Activated naive CD4-positive, alpha-beta T cell treated with anti-CD3 and anti-CD28 coated beads for 36 hours (primary cell): ENCODE measurements around the gene DOHH. TPM values are rescaled to one million over a fixed set of nuclear protein-coding genes. Genes with fewer than 3 reads are reported as not detected.

Source experiments
- CTCF ChIA-PET: fragments of 350-600 bp; sonication (Branson Sonifier 250); formaldehyde crosslinking; loops from one replicate; lab custom pipeline; 2021; ENCODE audit warnings: antibody characterized with exemption; lab: Charles Lee
- DNase-seq: peaks from one replicate; pipeline ENCODE4 v3.0.0-alpha.2; 2020
- H3K27ac Mint-ChIP-seq: one replicate; pipeline ENCODE4 v1.8.0; 2021; ENCODE audit warnings: mild to moderate bottlenecking, mixed read lengths
- H3K27me3 Mint-ChIP-seq: one replicate; pipeline ENCODE4 v1.8.0; 2021; ENCODE audit warnings: low read depth, mixed read lengths
- H3K36me3 Mint-ChIP-seq: one replicate; pipeline ENCODE4 v1.8.0; 2021; ENCODE audit warnings: low read depth, mixed read lengths
- H3K4me1 Mint-ChIP-seq: one replicate; pipeline ENCODE4 v1.8.0; 2021; ENCODE audit warnings: low read depth, mixed read lengths
- H3K4me3 Mint-ChIP-seq: one replicate; pipeline ENCODE4 v1.8.0; 2021; ENCODE audit warnings: mild to moderate bottlenecking, moderate library complexity, mixed read lengths
- H3K9me3 Mint-ChIP-seq: one replicate; pipeline ENCODE4 v1.8.0; 2021; ENCODE audit warnings: mixed read lengths
- intact Hi-C: fragments of 100-400 bp; cut with micrococcal nuclease; formaldehyde crosslinking; loops from one replicate; pipeline ENCODE4 v1.15.1; 2023
- total RNA-seq, 2 experiments: library from RNA; stranded (reverse); gene quantifications; one replicate each; pipeline ENCODE4 v1.2.3, GENCODE V29; 2021

DOHH gene
- total RNA-seq, 2 experiments from 2014 or later: 13.3 to 14.0 TPM

DNA sequence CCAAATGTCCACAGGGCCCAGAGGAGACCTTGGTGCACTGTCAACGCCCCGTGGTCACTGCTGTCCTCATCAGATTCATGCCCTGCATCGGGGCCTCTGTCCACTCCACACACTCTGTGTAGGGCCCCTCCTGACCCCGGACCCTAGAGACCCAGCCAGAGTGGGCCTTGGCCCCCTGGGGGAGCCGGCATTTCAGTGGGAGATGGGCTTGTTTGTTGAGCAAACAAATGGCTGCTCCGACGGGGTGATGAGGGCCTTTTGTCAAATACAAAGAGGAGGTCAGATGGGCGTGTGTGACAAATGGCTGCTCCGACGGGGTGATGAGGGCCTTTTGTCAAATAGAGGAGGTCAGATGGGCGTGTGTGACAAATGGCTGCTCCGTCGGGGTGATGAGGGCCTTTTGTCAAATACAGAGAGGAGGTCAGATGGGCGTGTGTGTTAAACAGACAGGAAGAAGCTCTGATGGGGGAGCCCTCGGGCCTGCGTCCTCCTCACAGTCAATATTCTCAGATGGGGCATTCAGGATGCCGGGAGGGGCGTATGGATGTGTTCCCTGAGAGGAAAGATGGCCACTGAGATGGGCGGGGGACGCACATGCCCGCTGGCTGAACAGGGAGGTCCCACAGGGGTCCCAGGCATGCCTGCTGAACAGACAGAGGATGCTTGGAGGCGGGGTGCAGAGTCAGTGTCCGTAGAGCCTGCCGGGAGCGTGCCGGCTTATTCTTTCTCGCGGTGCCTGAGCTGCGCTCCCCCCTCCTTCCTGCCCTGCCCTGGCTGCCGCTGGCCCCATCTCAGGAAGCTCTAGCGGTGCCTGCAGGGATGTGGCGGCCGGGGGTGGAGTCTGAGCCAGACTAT is 56.4 kb downstream of the DOHH start:
- CTCF ChIA-PET: interaction anchor here (1.1 kb wide), 1 partner anchor 8 kb away, joined by 3 read pairs; no protein-coding TSS in a partner anchor
- no peak overlapping the region for H3K27ac Mint-ChIP-seq
- no peaks in the 10 kb centered on the region for H3K9me3 Mint-ChIP-seq
- intact Hi-C loops: no loop called here
- peaks cover 5% of the 10 kb centered on the region for H3K4me1 Mint-ChIP-seq
- no peak for DNase-seq
- no peak overlapping the region for H3K4me3 Mint-ChIP-seq
- peaks cover 2% of the 10 kb centered on the region for H3K36me3 Mint-ChIP-seq
- H3K27me3 Mint-ChIP-seq: no peaks in the 10 kb centered on the region

GRCh38 chr19:3442487-3443071 is 57.9 kb downstream of the DOHH start:
- Mint-ChIP-seq H3K9me3 (no peaks in the 10 kb centered on the region), H3K27me3 (no peaks in the 10 kb centered on the region)

GRCh38 chr19:3441986-3442329 is 58.5 kb downstream of the DOHH start:
- CTCF ChIA-PET: interaction anchor here (0.6 to 1.2 kb wide), 2 partner anchors 15 to 283 kb away, joined by 3 read pairs; no protein-coding TSS in a partner anchor
- DNase-seq: no peak
- no peak overlapping the region for H3K27ac Mint-ChIP-seq
- H3K4me1 Mint-ChIP-seq: peaks cover 5% of the 10 kb centered on the region
- H3K4me3 Mint-ChIP-seq: no peak overlapping the region
- no peaks in the 10 kb centered on the region for H3K9me3 Mint-ChIP-seq
- H3K27me3 Mint-ChIP-seq: no peaks in the 10 kb centered on the region
- intact Hi-C loops: no loop called here
- H3K36me3 Mint-ChIP-seq: peaks cover 4% of the 10 kb centered on the region

More at GRCh38 chr19:3442487-3443071, 57.9 kb downstream of the DOHH start:
- no peak for DNase-seq
- Mint-ChIP-seq H3K27ac (no peak overlapping the region), H3K4me3 (no peak overlapping the region), H3K36me3 (peaks cover 4% of the 10 kb centered on the region), H3K4me1 (peaks cover 5% of the 10 kb centered on the region)
- CTCF ChIA-PET: no interaction called here
- intact Hi-C loops: no loop called here

DNA sequence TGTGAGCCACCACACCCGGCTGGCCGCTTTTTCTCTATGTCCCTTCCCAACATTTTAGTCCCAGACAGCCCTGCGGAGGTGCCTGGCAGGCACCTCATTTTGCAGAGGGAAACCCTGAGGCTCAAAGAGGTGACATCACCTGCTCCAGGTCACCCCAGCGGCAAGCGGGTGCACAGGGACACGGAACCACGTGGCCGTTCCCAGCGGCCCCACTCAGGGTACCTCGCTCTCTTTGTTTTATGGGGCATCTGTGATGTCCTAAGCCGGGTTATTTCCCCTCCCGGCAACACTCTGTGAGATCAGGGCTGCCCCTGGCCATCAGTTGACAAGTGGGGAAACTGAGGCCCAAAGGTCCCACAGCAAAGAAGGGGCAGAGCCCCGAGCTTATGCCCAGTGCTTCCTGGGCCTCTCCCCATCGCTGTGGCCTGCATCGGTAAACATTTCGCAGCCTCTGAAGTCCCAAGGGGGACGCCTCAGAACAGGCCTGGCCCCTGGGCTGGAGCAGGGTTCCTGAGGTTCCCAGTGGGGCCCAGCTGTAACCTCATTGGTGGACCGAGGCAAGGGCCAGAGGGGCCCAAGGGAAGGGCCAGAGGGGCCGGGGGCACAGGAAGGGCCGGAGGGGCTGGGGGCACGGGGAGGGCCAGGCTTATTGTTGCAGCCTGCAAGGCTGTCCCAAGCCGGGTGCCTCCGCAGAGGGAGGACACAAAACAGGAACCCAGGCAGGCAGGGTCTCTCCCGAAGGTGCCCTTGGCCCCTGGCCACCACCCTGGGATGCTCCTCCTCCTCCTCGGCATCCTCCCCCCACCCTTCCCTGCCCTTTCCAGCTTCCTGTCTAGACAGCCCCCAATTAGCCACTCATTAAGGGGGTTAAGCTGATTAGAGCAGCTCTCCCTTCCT is 59.1 kb downstream of the DOHH start:
- Mint-ChIP-seq H3K27ac (no peak overlapping the region), H3K4me1 (peaks cover 5% of the 10 kb centered on the region), H3K36me3 (peaks cover 4% of the 10 kb centered on the region), H3K27me3 (no peaks in the 10 kb centered on the region), H3K4me3 (no peak overlapping the region), H3K9me3 (no peaks in the 10 kb centered on the region)
- DNase-seq: no peak
- intact Hi-C loops: no loop called here
- CTCF ChIA-PET: interaction anchor here (0.6 to 1.2 kb wide), 2 partner anchors 15 to 284 kb away, joined by 3 read pairs; no protein-coding TSS in a partner anchor

Other genes starting within 250 kb of the DOHH start
- 10 to 100 TPM; 11.9 to 12.8 TPM for gene NFIC, start 134.1 kb downstream of the DOHH start, total RNA-seq
- gene SMIM24, start 20.1 kb downstream of the DOHH start, total RNA-seq: under 1 TPM in 1 of 2 experiments, not detected in 1; 0.41 TPM
- gene SMIM44, start 17.2 kb downstream of the DOHH start, total RNA-seq: not detected
- gene FZR1, start 5.6 kb upstream of the DOHH start, total RNA-seq: 10 to 100 TPM; 40.3 to 46.3 TPM
- 1 to 10 TPM; 2.1 to 2.5 TPM for gene TEKTIP1, start 38.5 kb upstream of the DOHH start, total RNA-seq
- gene MFSD12, start 56.9 kb upstream of the DOHH start, total RNA-seq: 10 to 100 TPM; 31.3 to 34.0 TPM
- 10 to 100 TPM; 63.3 to 65.9 TPM for gene HMG20B, start 72.3 kb upstream of the DOHH start, total RNA-seq
- gene GIPC3, start 84.8 kb upstream of the DOHH start, total RNA-seq: under 1 TPM; 0.20 to 0.29 TPM
- gene TBXA2R, start 106.2 kb upstream of the DOHH start, total RNA-seq: under 1 TPM; 0.41 to 0.42 TPM
- 10 to 100 TPM; 24.6 to 27.0 TPM for gene CACTIN, start 126.1 kb upstream of the DOHH start, total RNA-seq
- gene PIP5K1C, start 199.8 kb upstream of the DOHH start, total RNA-seq: 1 to 10 TPM; 7.3 to 7.5 TPM
- 1 to 10 TPM in 1 of 2 experiments, under 1 TPM in 1; 0.93 to 1.6 TPM for gene TJP3, start 207.7 kb upstream of the DOHH start, total RNA-seq